ENCODE measurements around the gene MANBA.

The MANBA gene

GRCh38 chr4:102781570-102781969 is 20.8 kb upstream of the MANBA start:
- no peak for TF ChIP-seq CTCF (IDR thresholded peaks at IDR 0.05; ENCODE audit: borderline replicate concordance, insufficient read depth, low read depth, low read length)
- no peak overlapping the region for H3K4me3 ChIP-seq (ENCODE audit: low read depth, low read length)

- TF ChIP-seq CTCF (IDR thresholded peaks at IDR 0.05; ENCODE audit: borderline replicate concordance, insufficient read depth, low read depth, low read length): no peak
- no peak overlapping the region for H3K4me3 ChIP-seq (ENCODE audit: low read depth, low read length)
Observed at GRCh38 chr4:102780476-102781144, 19.8 kb upstream of the MANBA start.

GRCh38 chr4:102779204-102779603 is 18.4 kb upstream of the MANBA start:
- no peak for TF ChIP-seq CTCF (IDR thresholded peaks at IDR 0.05; ENCODE audit: borderline replicate concordance, insufficient read depth, low read depth, low read length)
- no peak overlapping the region for H3K4me3 ChIP-seq (ENCODE audit: low read depth, low read length)

GRCh38 chr4:102778720-102779119 is 18.0 kb upstream of the MANBA start:
- no peak for TF ChIP-seq CTCF (IDR thresholded peaks at IDR 0.05; ENCODE audit: borderline replicate concordance, insufficient read depth, low read depth, low read length)
- H3K4me3 ChIP-seq (ENCODE audit: low read depth, low read length): no peak overlapping the region

GRCh38 chr4:102775805-102776204 is 15.0 kb upstream of the MANBA start:
- no peak for TF ChIP-seq CTCF (IDR thresholded peaks at IDR 0.05; ENCODE audit: borderline replicate concordance, insufficient read depth, low read depth, low read length)

GRCh38 chr4:102774254-102774653 is 13.5 kb upstream of the MANBA start:
- TF ChIP-seq CTCF (IDR thresholded peaks at IDR 0.05; ENCODE audit: borderline replicate concordance, insufficient read depth, low read depth, low read length): no peak
- H3K4me3 ChIP-seq (ENCODE audit: low read depth, low read length): no peak overlapping the region

More at GRCh38 chr4:102775805-102776204, 15.0 kb upstream of the MANBA start:
- no peak overlapping the region for H3K4me3 ChIP-seq (ENCODE audit: low read depth, low read length)

- no peak overlapping the region for H3K4me3 ChIP-seq (ENCODE audit: low read depth, low read length)
- TF ChIP-seq CTCF (IDR thresholded peaks at IDR 0.05; ENCODE audit: borderline replicate concordance, insufficient read depth, low read depth, low read length): no peak
Observed at GRCh38 chr4:102772738-102773340, 12.1 kb upstream of the MANBA start.

Measured in GM12875 (cell line).